Left cardiac atrium (tissue), 4 donors: ENCODE results near the gene MAPKAPK2. TPM values are rescaled to one million over a fixed set of nuclear protein-coding genes. Genes with fewer than 3 reads are reported as not detected.

ENCODE experiments used
- ATAC-seq, 2 donors: fragments of 200-7000 bp; cut with Tn5 transposase; one replicate each; pipeline ENCODE4 v1.9.1; 2020; ENCODE audit warnings: mild to moderate bottlenecking in 2 of 2, moderate library complexity in 2 of 2
- DNase-seq: peaks from one replicate; pipeline ENCODE4 v3.0.0-alpha.2; 2020
- intact Hi-C, 2 donors: fragments of 100-400 bp; cut with DNase I; formaldehyde crosslinking; loops; one replicate each; pipeline versions ENCODE4 v1.14.1 to v1.15.1; 2022 to 2023
- total RNA-seq, 2 donors: library from RNA; stranded (reverse); fragmentation: NEBNext Ultra II Directional; extraction: Animal tissue kit (Norgen Biotek cat#: 25700); gene quantifications; one replicate each; pipeline ENCODE4 v1.2.1, GENCODE V29; 2021
- donor health status: DM: no; HTN: yes; CAD: no.
- donor health status: DM: no; HTN: yes; CAD: no; lungs with severe emphysema.
- donor health status: DM: yes; HTN: yes; CAD: no.
- donor health status: Dilated cardiomyopathy.

MAPKAPK2 gene
- total RNA-seq, 2 donors from 2014 or later, result 154 to 219 TPM

GRCh38 chr1:206727981-206728696 lies 43.4 kb downstream of the MAPKAPK2 start:
- DNase-seq (no peak), ATAC-seq (no peak)
- intact Hi-C loops, result loop anchor here (2.0 to 10.0 kb wide), 3 partner anchors 73 to 183 kb away; no protein-coding TSS in a partner anchor

- intact Hi-C loops, result loop anchor here (5.0 to 10.0 kb wide), 2 partner anchors 74 to 79 kb away; no protein-coding TSS in a partner anchor
- ATAC-seq, result no peak
- DNase-seq, result no peak
Measured at GRCh38 chr1:206728697-206728987, 43.9 kb downstream of the MAPKAPK2 start.

- DNase-seq (no peak), ATAC-seq (no peak)
- intact Hi-C loops, result loop anchor here (5.0 to 10.0 kb wide), 2 partner anchors 74 to 78 kb away; no protein-coding TSS in a partner anchor
Measured at GRCh38 chr1:206729050-206729449, 44.3 kb downstream of the MAPKAPK2 start.

DNA sequence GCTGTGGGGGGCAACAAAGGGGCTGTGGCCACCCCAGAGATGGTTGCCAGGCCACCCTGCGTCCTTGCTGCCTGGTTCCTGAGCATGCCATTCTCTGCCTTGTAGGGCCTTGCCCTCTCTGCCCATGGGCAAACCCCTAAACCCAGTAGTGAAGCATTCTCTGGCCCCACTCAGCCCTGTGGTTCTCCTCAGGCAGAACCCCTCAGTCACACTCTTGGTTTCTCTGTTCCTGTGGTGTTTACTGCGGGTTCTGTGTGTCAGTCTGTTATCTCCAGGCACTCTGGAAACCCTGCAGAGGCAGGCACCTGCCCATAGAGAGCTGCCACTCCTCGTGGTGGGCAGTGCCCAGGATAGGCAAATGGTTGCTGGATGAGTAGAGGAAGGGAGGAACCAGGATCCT lies 44.8 kb downstream of the MAPKAPK2 start:
- DNase-seq (no peak), ATAC-seq (no peak)
- intact Hi-C loops, result loop anchor here (5.0 to 10.0 kb wide), 2 partner anchors 75 to 78 kb away; no protein-coding TSS in a partner anchor

DNA sequence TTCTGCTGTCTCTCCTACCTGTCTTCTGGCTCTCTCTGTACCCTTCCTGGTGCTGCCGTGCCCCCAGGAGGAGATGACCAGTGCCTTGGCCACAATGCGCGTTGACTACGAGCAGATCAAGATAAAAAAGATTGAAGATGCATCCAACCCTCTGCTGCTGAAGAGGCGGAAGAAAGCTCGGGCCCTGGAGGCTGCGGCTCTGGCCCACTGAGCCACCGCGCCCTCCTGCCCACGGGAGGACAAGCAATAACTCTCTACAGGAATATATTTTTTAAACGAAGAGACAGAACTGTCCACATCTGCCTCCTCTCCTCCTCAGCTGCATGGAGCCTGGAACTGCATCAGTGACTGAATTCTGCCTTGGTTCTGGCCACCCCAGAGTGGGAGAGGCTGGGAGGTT lies 47.8 kb downstream of the MAPKAPK2 start:
- intact Hi-C loops, result loop anchor here in 1 of 2 donors (5.0 kb wide), 1 partner anchor 95 kb away; the partner anchor contains the start of gene DYRK3
- ATAC-seq (no peak), DNase-seq (no peak)

DNA sequence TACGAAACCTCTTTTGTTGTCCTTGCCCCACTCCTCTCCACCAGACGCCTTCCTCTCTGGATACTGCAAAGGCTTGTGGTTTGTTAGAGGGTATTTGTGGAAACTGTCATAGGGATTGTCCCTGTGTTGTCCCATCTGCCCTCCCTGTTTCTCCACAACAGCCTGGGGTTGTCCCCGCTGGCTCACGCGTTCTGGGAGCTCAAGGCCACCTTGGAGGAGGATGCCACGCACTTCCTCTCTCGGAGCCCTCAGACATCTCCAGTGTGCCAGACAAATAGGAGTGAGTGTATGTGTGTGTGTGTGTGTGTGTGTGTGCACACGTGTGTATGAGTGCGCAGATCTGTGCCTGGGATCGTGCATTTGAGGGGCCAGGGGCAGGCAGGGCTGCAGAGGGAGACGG lies 48.3 kb downstream of the MAPKAPK2 start:
- DNase-seq, result no peak
- intact Hi-C loops, result loop anchor here in 1 of 2 donors (5.0 kb wide), 1 partner anchor 96 kb away; the partner anchor contains the start of gene DYRK3
- ATAC-seq, result no peak

GRCh38 chr1:206734499-206735142 lies 49.9 kb downstream of the MAPKAPK2 start:
- DNase-seq, result peak; percentile 47
- intact Hi-C loops, result loop anchor here in 1 of 2 donors (5.0 kb wide), 1 partner anchor 97 kb away; the partner anchor contains the start of gene DYRK3

GRCh38 chr1:206735553-206736031 lies 50.9 kb downstream of the MAPKAPK2 start:
- no peak for ATAC-seq
- intact Hi-C loops, result no loop called here
- DNase-seq, result no peak

More at GRCh38 chr1:206734499-206735142, 49.9 kb downstream of the MAPKAPK2 start:
- peak; percentile 21 to 24 for ATAC-seq

- intact Hi-C loops, result no loop called here
- DNase-seq (no peak), ATAC-seq (peak; percentile 5 to 53)
Measured at GRCh38 chr1:206736878-206737728, 52.4 kb downstream of the MAPKAPK2 start.

DNA sequence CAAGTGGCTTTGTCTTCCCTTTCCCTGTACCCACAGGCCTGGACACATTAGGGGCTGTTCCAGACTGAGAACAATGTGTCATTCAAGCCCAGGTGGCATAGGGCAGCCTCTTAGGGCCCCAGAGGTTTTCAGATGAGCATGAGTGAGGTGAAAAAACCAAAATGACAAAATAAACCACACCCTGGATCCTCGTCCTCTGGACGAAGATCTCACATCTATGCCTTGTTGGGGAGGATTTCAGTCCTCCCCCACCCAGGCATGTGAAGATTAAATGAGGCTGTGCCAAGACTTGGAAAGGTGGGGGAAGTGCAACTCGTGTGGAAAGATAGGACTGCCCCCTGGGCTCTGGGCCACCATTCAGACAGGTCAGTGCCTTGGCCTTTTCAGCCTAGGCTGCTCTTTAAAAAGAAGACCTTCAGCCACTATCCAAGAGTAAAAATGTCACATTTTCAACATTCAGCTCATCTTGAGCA lies 53.1 kb downstream of the MAPKAPK2 start:
- ATAC-seq, result peak; percentile 16 to 39
- intact Hi-C loops, result no loop called here
- no peak for DNase-seq

GRCh38 chr1:206738370-206739366 lies 54.0 kb downstream of the MAPKAPK2 start:
- intact Hi-C loops, result no loop called here

GRCh38 chr1:206739411-206740076 lies 54.8 kb downstream of the MAPKAPK2 start:
- DNase-seq (no peak), ATAC-seq (peak in 1 of 2 donors; percentile 14)
- intact Hi-C loops, result loop anchor here in 1 of 2 donors (10.0 kb wide), 1 partner anchor 175 kb away; no protein-coding TSS in a partner anchor

More at GRCh38 chr1:206738370-206739366, 54.0 kb downstream of the MAPKAPK2 start:
- ATAC-seq (no peak), DNase-seq (no peak)

DNA sequence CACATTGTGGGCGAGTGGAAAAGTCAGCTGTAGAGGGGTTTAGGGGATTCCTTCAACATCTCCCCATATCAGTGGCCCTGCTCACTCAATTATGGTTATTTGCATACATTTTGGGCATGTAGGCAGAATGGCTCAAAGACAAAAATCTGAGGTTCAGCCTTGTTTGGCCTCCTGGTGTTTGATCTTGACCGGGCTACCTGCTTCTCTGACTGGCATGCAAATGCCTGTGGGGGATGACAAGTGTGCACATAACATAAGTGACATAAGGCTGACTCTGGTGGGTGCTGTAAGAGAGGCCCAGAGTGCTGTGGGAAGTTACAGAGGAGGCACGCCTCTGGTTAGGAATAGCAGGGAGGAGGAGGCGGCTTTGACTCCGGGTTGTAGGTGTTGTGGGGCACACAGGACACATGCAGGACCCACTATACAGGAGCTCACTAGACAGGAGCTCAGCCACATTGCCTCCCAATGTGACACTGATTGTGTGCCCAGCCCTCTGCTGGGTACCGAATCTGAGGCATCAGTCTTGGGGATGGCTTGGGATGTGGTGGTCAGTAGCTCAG lies 56.5 kb downstream of the MAPKAPK2 start:
- intact Hi-C loops, result loop anchor here in 1 of 2 donors (10.0 kb wide), 1 partner anchor 174 kb away; no protein-coding TSS in a partner anchor
- ATAC-seq, result no peak
- no peak for DNase-seq

- DNase-seq (no peak), ATAC-seq (no peak)
- intact Hi-C loops, result loop anchor here in 1 of 2 donors (10.0 kb wide), 1 partner anchor 172 kb away; no protein-coding TSS in a partner anchor
Measured at GRCh38 chr1:206742719-206743383, 58.1 kb downstream of the MAPKAPK2 start.

- intact Hi-C loops, result loop anchor here in 1 of 2 donors (10.0 kb wide), 1 partner anchor 170 kb away; no protein-coding TSS in a partner anchor
- ATAC-seq, result peak in 1 of 2 donors; percentile 48
- no peak for DNase-seq
Measured at GRCh38 chr1:206744683-206745082, 60.0 kb downstream of the MAPKAPK2 start.

DNA sequence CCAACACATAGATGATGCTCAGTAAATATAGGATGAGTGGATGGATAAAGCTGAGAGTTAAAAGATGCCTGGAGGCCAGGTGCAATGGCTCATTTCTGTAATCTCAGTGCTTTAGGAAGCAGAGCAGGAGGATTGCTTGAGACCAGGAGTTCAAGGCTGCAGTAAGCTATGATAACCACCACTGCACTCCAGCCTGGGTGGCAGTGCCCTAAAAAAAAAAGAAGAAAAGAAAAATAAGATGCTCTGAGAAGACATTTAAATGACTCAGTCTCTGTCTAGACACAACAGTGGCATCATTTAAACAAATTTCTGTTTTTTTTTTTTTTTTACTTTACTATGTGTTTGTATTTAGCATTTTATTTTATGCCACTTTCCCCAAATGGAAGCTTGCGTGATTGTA lies 60.6 kb downstream of the MAPKAPK2 start:
- intact Hi-C loops, result loop anchor here in 1 of 2 donors (10.0 kb wide), 1 partner anchor 170 kb away; no protein-coding TSS in a partner anchor
- ATAC-seq (no peak), DNase-seq (no peak)
